ENCODE data around the gene SEZ6L.

DNA sequence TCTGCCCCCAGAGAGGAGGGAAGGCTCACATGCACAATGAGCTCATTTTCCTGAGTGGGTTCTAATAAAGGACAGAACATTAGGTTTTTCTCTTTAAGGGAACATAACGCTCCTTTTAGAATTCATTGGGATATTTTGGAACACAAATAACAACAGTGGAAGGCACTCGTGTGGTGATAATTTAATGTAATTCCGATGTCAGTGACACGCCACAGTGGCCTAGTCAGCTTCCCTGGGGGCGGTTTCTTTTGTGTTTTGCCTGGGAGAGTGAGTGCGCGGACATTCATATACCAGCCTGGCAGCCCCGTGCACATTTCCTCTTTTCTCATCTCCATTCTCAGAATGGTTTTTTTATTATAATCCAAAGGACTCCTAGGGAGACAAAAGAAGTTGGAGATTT, 41.1 kb downstream of the SEZ6L start:
- no peak for TF ChIP-seq ZNF274 (IDR thresholded peaks at IDR 0.05; ENCODE audit: low read depth, low read length)
- TF ChIP-seq SUZ12 (IDR thresholded peaks at IDR 0.05; ENCODE audit: extremely low read depth, insufficient read depth, insufficient read length): no peak
- TF ChIP-seq YY1 (IDR thresholded peaks at IDR 0.05; ENCODE audit: insufficient read depth, insufficient read length): no peak
